GM21825 (cell line): Measurements from ENCODE around the gene BCAS1.

Experiments used
- ATAC-seq: cut with Tn5 transposase; IDR thresholded peaks from one replicate; pipeline ENCODE4 v1.9.1; 2021; ENCODE audit warnings: mild to moderate bottlenecking, moderate library complexity; ENCODE audit not compliant: unreplicated experiment

BCAS1 gene, protein sequence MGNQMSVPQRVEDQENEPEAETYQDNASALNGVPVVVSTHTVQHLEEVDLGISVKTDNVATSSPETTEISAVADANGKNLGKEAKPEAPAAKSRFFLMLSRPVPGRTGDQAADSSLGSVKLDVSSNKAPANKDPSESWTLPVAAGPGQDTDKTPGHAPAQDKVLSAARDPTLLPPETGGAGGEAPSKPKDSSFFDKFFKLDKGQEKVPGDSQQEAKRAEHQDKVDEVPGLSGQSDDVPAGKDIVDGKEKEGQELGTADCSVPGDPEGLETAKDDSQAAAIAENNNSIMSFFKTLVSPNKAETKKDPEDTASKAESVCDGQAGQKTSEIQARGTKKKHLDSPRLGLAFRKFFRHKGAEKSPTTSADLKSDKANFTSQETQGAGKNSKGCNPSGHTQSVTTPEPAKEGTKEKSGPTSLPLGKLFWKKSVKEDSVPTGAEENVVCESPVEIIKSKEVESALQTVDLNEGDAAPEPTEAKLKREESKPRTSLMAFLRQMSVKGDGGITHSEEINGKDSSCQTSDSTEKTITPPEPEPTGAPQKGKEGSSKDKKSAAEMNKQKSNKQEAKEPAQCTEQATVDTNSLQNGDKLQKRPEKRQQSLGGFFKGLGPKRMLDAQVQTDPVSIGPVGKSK

DNA sequence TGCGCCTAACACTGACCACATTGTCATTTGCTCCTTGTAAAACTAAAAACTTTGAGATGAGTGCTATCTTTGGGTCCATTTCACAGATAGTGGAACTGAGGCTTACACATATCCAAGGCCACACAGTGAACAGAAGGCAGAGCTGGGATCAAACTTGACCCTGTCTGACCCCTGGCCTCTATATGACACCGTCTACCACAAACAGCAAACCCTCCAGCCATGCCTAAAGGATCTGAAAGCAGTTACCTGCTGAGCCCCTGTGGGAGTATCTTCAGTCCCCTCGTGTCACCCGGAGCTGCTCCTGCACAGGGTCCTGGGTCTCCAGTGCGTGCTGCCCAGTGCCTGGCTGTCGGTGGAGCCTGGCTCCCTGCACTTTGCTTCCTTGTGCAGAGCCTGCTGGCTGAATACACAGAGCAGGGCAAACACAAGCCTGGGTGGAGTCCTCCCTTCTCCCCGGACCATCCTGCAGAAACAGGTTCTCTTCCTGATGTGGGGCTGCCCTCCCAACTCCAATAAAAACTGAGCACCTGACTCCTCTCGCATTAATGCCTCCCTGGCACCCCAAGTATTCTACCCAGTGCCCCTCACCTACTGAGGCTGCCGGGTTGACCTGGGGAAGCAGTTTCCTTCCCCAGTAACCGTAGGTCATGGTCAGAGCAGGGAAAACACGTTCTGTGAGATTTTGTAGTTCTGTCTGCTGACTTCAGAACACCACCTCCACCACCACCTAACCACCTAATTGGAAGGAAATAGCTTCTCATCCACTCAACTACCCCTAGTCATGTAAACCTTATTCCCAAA, at the start of gene BCAS1:
Gene BCAS1, minus strand, starts transcription at position 408 of the 801 bp plus-strand sequence. CDS start 11,876 bp downstream, outside the sequence.
- ATAC-seq = no peak

DNA sequence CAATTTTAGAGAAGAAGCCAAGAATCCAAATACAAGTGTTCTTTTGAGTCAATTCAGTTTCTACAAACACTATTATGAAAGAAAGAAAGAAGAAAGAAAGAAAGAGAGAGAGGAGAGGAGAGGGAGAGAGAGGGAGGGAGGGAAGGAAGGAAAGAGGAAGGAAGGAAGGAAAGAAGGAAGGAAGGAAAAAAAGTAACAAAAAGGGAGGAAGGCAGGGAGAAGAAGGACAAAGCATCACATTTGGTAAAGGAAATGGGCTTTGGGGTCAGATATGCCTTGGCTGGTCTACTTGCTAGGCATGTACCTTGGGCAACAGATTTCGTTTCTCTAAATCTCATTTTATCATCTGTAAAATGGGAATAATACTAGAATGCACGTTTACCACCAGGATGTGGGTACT, 49.4 kb upstream of the BCAS1 start:
- no peak for ATAC-seq

DNA sequence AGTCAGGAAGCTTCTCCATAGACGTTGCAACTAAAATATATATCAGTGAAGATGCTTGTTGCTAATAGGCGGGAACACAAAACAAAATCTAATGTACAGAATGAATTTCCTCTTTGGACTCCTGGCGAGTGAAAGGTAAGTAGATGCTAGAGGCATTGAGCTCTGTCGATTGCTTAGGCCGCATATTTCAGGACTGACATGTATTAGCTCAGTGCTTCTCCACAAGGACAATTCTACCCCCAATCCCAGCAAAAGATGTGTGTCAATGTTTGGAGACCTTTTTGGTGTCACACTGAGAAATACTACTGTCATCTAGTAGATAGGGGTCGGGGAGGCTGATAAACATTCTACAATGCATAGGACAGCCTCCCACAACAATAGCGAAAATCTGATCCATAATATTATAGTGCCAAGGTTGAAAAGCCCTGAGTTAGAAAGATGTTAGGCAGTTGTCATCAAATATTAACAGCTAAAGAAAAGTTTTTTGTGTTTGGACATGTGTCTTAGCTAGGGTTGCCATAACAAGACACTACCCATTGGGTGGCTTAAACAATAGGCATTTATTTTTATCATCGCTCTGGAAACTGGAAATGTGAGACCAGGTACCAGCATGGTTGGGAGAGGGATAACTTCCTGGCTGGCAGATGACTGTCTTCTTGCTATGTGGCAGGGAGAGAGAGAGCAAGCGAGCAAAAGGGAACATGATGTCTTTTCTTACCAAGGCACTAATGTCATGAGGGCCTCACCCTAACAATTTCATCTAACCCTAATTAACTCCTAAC, 48.0 kb upstream of the BCAS1 start:
- no peak for ATAC-seq

DNA sequence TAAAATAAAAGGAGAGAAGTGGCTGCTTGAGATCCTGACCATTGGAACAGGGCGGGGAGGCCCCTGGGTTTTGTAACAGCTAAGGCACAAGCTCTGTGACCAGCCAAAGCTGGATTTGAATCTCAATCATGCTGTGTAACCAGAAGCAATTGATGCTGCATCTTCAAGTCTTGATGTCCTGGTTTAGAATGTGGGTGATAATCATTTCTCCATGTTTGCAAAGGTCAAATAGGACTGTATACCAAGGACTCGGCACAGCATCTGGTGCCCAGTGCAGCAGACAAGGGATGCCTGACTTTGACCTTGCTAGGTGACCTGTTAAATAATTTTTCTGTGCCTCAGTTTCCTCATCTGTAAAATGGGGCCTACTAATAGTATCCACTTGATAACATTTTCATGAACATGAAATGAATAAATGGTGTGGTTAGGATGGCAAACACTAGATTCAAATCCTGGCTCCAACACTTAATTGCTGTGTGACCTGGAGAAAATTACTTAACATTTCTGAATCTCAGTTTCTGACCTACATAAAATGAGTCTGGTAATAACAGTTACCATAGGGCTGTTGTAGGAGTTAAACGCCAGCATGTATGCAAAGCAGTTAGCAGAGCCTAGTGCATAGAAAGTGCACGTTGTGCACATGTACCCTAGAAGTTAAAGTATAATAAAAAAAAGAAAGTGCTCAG, 46.3 kb upstream of the BCAS1 start:
- ATAC-seq = no peak

DNA sequence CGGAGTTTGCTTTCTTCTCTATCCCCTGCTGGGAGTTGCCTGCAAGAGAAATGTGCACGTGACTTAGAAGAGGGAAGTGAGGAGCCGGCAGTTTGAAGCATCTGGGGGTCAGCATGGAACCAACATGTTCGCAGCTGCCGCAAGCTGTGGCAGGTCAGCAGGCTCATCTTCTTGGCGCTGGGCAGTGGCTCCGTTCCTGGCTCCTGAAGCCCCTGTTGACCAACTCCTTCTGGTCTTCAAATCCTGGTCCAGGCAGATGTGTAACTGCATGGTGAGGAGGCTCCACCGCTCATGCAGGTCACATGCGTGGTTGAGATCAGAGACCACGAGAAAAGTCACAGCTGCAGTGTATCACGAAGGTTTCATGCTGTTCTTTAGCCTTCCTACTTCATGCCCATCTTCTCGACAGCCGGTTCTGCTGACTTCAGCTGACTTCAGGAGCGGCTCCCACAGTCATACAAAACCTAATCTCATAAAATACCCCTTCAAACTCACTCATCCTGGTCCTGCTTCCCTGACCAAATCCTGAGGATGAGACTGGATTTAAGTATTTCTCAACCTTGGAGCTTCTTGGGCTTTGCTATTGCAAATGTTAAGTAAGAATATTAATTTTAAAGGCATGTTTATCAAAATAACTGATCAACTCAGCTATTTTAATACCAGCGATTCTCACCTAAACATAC, 44.9 kb upstream of the BCAS1 start:
- no peak for ATAC-seq

DNA sequence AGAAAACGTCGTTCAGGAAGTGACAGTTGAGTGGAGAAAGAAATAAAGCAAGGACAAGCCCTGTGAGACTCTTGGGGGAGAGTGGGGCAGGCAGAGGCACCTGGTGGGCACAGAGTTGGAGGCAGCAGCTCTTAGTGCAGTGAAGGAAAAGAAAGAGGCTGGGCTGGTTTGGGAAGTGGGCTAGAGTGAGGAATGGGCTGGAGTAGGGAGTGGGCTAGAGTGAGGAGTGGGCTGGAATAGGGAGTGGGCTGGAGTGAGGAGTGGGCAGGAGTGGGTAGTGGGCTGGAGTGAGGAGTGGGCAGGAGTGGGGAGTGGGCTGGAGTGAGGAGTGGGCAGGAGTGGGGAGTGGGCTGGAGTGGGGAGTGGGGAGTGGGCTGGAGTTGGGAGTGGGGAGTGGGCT, 43.7 kb upstream of the BCAS1 start:
- no peak for ATAC-seq

DNA sequence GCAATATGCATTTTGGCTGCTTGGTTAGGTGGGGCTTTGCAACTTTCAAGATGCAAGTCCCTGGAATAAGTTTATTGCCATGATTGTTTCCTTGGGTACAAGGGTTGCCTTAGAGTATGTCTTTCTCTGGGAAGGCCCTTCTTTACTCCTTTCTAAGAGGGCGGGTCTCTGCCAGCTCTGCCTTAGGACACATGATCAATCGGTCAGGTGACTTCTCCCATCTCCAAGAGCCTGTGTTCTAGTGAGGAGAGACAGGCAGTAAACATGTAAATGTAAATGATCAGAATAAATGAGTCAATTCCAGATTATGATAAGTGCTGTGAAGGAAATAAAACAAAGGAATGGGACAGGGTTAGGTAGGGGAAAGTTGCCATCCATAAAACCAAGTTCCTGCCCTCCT, 43.2 kb upstream of the BCAS1 start:
- no peak for ATAC-seq

DNA sequence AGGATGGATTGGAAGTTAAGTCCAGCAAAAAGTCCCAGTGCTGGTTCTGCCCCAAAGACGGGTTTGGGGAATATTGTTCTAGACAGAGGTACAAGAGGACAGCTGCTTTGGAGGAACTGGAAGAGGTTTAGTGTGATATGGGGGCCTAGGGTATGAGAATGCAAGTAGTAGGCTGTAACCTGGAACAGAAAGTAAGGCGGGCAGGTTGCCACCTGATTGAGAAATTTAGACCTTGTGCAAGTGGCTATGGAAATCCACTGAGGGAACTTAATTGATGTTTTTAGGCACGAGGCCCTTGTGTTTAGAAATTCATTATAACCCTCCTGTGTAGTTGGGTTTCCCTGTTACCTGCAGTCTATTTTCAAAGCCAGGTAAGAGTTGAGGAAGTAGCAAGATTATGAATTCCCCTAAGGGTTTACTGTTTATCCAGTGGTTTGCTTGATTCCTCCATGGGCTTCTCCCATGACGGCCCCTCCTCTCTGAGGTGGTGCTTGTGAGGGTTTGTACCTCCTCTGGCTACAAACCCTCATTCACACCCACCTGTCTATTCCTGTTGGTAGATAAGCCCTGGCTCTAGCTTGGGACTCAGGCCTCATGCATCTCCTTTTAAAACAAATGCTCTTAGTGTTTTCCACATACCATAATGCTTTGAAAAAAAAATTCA, 42.0 kb upstream of the BCAS1 start:
- ATAC-seq = no peak

DNA sequence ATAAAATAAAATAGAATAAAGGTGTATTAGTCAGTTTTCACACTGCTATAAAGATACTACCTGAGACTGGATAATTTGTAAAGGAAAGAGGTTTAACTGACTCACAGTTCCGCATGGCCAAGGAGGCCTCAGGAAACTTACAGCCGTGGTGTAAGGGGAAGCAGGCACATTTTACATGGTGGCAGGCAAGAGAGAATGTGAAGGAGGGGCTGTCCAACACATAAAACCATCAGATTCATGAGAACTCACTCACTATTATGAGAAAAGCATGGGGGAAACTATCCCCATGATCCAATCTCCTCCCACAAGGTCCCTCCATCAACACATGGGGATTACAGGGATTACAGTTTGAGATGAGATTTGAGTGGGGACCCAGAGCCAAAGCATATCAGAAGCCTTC, 41.1 kb upstream of the BCAS1 start:
- ATAC-seq = no peak

DNA sequence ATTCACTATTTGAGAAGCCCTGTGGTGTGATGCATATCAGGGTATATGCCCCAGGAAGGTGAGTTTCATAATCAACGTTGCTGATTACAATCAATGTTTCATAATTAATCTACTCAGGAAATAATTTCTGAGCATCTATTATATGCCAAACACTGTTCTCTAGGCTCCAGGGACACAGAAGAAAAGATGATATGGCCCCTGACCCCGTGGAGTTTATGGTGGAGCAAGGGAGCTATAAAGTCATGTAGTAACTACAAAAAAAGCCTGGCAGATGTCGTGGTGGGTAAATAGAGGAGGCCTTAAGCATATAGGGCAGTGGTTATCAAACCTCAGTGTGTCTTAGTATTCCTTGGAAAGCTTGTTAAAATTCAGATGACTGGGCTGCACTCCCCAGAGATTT, 40.1 kb upstream of the BCAS1 start:
- no peak for ATAC-seq

DNA sequence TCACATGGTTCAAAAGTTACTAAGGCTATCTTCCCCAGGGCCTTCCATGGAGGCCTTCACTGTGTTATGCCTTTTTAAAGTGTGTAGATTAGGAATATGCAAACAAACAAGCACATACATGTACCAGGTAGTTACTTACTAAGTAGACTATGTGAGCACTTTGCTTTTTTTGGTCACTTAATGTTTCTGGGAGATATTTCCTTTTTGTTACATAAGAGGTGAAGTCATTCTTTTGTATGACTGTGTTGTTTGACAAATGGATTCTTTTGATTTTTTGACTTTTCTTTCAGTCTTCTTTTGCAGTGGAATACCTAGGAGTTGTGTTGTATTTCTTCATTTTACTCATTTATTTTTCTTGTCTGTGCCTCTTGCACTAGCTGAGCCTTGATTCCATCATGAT, 39.6 kb upstream of the BCAS1 start:
- ATAC-seq = no peak

DNA sequence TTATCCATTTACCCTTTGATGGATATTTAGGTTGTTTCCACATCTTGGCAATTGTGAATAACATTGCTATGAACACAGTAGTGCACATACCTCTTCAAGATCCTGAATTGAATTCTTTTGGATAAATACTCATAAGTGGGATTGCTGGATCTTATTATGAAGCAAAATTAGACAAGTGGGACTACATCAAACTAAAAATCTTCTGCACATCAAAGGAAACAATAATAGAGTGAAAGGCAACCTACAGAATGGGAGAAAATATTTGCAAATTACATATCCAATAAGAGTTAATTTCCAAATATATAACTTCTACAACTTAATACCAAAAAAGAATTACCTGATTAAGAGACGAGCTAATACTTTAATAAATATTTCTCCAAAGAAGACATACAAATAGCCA, 38.4 kb upstream of the BCAS1 start:
- ATAC-seq = no peak

DNA sequence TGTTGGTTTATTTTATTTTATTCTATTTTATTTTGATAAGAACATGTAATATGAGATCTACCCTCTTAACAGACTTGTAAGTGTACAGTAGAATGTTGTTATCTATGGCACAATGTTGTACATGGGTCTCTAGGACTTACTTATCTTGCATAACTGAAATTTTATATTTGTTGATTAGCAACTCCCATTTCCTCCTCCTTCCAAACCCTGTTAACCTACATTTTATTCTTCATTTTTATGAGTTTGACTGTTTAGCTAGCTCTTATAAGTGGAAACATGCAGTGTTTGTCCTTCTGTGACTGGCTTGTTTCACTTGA, 37.9 kb upstream of the BCAS1 start:
- no peak for ATAC-seq

DNA sequence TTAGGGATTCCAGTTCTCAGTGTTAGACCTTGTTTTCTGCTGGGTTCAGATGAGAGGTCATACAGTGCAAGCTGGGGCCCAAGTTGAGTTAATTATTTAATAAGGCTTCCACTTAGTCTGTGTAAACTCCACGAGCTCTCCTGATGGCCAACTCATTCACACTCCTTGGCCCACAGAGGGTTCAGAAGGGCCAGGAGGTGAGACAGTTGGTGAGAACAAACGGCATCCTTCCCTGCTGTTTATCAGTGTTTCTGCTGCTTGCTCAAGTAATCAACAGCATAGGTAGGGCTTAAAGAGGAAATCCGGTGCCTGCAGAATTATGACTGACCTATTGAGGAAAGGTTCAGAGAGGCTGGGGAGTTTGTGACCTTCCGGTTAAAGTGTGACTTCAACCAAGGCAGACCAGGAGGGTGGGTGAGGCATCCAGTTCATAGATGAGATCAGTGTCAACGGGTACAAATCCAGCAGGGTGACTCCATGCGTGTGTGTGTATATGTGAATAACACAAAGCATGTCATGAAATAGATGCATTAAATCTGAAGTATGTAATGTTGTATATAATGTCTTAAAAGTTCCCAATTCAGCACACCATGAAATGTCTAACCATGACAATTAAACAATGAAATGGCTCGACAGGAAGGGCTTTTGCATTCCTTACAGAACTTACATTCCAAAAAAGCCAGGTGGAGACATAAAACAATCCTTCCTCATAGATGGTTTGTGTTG, 37.4 kb upstream of the BCAS1 start:
- no peak for ATAC-seq

DNA sequence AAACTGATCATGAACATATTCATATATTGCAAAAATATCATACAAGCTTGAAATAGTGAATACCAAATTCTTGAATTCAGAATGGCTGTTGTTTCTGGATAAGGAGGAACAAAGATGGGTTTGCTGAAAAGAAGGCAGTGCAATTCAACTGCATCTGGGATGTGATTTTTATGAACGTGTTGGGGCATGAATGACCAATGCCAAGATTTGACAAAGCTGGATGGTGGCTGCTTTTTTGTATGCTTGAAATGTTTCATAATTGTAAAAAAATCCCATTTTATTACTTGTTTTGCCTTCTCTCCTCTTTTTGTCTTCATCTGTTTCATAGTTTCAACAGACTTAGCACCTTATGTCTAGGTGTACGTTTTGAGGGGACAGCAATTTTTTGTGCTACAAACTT, 36.8 kb upstream of the BCAS1 start:
- ATAC-seq = no peak

DNA sequence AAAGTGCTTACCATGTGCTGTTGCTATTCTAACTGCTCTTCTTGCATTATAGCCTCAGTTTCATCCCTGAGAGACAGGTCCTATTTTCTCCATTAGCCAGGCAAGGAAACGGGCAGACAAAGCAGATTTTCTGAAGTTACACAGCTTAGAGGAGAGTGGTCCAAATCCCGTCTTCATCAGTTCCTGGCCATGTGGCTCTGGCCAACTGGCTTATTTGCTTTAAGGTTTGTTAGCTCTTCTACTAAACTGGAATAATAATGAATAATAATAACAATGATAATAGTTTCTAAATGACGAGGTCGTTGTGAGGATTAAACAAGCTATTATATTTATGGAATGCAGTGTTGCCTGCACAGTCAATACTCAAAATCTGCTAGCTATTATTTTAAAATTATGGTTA, 35.8 kb upstream of the BCAS1 start:
- no peak for ATAC-seq

DNA sequence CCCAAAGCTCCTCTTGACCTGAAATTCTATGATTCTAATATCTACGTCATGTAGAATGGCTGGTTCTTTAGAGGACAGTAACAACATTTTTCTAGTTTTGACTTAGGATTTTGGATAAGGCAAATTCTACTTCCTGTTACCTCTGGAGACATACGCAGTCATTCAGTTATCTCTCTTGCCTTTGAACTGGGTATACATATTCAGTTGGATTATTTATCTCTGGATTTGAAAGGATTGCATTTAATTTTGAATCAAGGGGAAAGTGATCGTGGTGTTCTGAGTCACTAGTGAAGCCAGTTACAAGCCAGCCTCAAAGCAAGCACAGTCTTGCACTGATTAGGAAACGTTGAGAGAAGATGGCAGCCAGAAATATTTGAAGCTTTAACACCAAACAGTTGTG, 35.3 kb upstream of the BCAS1 start:
- ATAC-seq = no peak

DNA sequence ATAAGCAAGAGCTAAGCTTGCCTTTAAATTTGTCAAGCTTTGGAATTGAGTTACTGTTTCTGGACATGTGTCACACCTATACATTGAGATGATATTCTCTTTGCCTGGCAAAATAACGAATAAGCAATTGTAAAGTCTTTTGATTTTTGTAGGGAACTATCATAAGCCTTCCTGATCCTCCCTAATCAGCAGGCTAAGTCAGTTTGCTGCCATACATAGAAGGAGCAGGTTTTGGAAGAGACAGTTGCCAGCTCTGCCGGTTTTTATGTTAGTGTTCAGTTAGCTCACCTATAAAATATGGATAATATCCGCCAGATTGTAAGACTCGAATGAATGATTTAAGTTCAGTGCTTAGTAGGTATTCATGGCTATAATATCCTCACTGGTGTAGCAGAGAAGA, 34.4 kb upstream of the BCAS1 start:
- no peak for ATAC-seq
